ENCODE data around the gene UBE2G2.

UBE2G2 gene

GRCh38 chr21:44749116-44749758, 52.4 kb downstream of the UBE2G2 start:
- no peak for DNase-seq (ENCODE audit: low spot score)

GRCh38 chr21:44748621-44749020, 53.0 kb downstream of the UBE2G2 start:
- no peak for DNase-seq (ENCODE audit: low spot score)

- DNase-seq (ENCODE audit: low spot score), result no peak
These were observed 59.0 kb downstream of the UBE2G2 start for GRCh38 chr21:44742418-44743153.

- DNase-seq (ENCODE audit: low spot score), result no peak
These were observed 59.7 kb downstream of the UBE2G2 start for GRCh38 chr21:44741921-44742320.

- no peak for DNase-seq (ENCODE audit: low spot score)
These were observed 60.9 kb downstream of the UBE2G2 start for GRCh38 chr21:44740742-44741141.

- DNase-seq (ENCODE audit: low spot score), result no peak
These were observed 62.3 kb downstream of the UBE2G2 start for GRCh38 chr21:44739316-44739715.

- DNase-seq (ENCODE audit: low spot score), result no peak
These were observed 63.0 kb downstream of the UBE2G2 start for GRCh38 chr21:44738621-44739020.

- DNase-seq (ENCODE audit: low spot score), result no peak
These were observed 63.8 kb downstream of the UBE2G2 start for GRCh38 chr21:44737706-44738354.

GRCh38 chr21:44736291-44737004, 65.2 kb downstream of the UBE2G2 start:
- DNase-seq (ENCODE audit: low spot score), result no peak

GRCh38 chr21:44735821-44736220, 65.8 kb downstream of the UBE2G2 start:
- no peak for DNase-seq (ENCODE audit: low spot score)

- DNase-seq (ENCODE audit: low spot score), result no peak
These were observed 66.8 kb downstream of the UBE2G2 start for GRCh38 chr21:44734841-44735240.

GRCh38 chr21:44734026-44734745, 67.4 kb downstream of the UBE2G2 start:
- no peak for DNase-seq (ENCODE audit: low spot score)

GRCh38 chr21:44732956-44733355, 68.7 kb downstream of the UBE2G2 start:
- DNase-seq (ENCODE audit: low spot score), result no peak

- DNase-seq (ENCODE audit: low spot score), result no peak
These were observed 69.4 kb downstream of the UBE2G2 start for GRCh38 chr21:44732263-44732662.

- no peak for DNase-seq (ENCODE audit: low spot score)
These were observed 70.6 kb downstream of the UBE2G2 start for GRCh38 chr21:44730951-44731579.

- no peak for DNase-seq (ENCODE audit: low spot score)
These were observed 71.6 kb downstream of the UBE2G2 start for GRCh38 chr21:44730028-44730395.

- no peak for DNase-seq (ENCODE audit: low spot score)
These were observed 72.1 kb downstream of the UBE2G2 start for GRCh38 chr21:44729336-44730027.

- no peak for DNase-seq (ENCODE audit: low spot score)
These were observed 72.9 kb downstream of the UBE2G2 start for GRCh38 chr21:44728716-44729115.

- DNase-seq (ENCODE audit: low spot score), result no peak
These were observed 73.9 kb downstream of the UBE2G2 start for GRCh38 chr21:44727757-44728156.

GRCh38 chr21:44727321-44727720, 74.3 kb downstream of the UBE2G2 start:
- no peak for DNase-seq (ENCODE audit: low spot score)

GRCh38 chr21:44726826-44727225, 74.8 kb downstream of the UBE2G2 start:
- DNase-seq (ENCODE audit: low spot score), result no peak

All from hepatic stellate cell (primary cell).